ENCODE data around the gene FBXW10.
"Not testable (repeated sequence)": the region's sequence is repeated elsewhere in the genome, so short reads cannot be mapped to it uniquely, and the experiment has no call there.

Gene FBXW10, protein sequence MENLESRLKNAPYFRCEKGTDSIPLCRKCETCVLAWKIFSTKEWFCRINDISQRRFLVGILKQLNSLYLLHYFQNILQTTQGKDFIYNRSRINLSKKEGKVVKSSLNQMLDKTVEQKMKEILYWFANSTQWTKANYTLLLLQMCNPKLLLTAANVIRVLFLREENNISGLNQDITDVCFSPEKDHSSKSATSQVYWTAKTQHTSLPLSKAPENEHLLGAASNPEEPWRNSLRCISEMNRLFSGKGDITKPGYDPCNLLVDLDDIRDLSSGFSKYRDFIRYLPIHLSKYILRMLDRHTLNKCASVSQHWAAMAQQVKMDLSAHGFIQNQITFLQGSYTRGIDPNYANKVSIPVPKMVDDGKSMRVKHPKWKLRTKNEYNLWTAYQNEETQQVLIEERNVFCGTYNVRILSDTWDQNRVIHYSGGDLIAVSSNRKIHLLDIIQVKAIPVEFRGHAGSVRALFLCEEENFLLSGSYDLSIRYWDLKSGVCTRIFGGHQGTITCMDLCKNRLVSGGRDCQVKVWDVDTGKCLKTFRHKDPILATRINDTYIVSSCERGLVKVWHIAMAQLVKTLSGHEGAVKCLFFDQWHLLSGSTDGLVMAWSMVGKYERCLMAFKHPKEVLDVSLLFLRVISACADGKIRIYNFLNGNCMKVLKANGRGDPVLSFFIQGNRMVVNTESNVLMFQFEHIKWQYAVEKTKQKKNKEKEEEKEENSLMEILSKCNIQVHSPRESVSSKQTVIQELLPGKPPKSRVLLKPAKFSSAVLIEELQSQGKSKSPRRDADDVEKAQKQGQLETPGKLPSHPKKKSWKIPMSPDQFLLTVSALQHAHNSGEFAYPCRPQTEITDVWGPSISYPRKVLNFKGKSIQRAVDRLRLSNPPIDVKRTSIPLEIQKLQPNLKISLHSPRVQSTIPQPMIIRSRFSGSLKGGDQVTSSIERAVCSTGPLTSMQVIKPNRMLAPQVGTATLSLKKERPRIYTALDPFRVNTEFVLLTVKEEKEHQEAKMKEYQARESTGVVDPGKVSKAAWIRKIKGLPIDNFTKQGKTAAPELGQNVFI

GRCh38 chr17:18743699-18744421, at the start of gene FBXW10:
TSS of gene FBXW10 (plus strand) at chr17:18744054. CDS start at chr17:18744245, 191 bp downstream.
- not testable (repeated sequence) for DNase-seq (ENCODE audit: low read depth)

GRCh38 chr17:18695143-18695542, 48.7 kb upstream of the FBXW10 start:
- DNase-seq (ENCODE audit: low read depth) = not testable (repeated sequence)

- not testable (repeated sequence) for DNase-seq (ENCODE audit: low read depth)
Observed at GRCh38 chr17:18698473-18699103, 45.3 kb upstream of the FBXW10 start.

DNA sequence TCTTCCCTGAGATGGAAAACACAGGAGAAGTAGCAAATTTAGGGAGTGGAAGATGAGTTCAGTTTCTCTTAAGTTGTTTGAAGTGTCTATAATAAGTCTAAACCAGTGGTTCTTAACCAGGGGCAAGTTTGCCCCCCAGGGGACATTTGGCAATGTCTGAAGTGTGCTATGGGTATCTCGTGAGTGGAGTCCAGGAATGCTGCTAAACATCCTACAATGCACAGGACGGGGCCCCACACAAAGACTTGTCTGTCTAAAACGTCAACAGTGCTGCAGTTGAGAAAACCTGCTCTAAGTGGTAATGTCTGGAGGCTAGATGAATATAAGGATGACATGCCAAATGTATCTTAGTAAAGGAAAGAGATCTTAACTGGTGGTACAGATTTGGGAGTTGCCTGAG, 37.9 kb upstream of the FBXW10 start:
- not testable (repeated sequence) for DNase-seq (ENCODE audit: low read depth)

GRCh38 chr17:18708215-18708614, 35.6 kb upstream of the FBXW10 start:
- peak; percentile 15 for DNase-seq (ENCODE audit: low read depth)

DNA sequence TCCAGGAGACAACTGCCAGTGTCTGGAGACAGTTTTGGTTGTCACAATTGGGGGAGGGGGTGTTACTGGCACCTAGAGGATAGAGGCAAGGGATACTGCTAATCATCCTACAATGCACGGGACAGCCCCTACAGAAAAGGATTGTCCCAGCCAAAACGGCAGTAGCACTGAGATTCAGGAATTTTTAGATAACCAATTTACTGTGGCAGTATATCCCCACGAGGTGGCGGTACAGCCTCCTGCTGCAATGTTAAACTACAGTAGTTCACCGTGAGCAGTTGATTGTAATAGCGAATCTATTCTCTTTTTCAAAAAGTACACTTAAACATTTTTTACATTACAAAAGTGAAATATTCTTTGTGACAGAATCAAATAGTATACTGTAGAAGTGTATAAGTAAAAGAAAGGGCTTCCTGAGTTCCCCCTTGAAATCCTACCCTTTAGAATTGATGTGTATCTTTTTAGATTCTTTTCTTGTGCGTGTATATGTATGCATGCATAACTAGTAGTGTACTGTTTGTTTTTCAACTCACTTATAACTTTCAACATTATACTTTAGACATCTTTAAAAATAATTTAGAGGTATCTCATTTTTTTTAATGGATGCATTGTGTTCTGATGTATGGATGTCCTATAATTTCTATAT, 31.4 kb upstream of the FBXW10 start:
- peak; percentile 48 for DNase-seq (ENCODE audit: low read depth)

- DNase-seq (ENCODE audit: low read depth) = peak; percentile 47
Observed at GRCh38 chr17:18718643-18719427, 25.0 kb upstream of the FBXW10 start.

DNA sequence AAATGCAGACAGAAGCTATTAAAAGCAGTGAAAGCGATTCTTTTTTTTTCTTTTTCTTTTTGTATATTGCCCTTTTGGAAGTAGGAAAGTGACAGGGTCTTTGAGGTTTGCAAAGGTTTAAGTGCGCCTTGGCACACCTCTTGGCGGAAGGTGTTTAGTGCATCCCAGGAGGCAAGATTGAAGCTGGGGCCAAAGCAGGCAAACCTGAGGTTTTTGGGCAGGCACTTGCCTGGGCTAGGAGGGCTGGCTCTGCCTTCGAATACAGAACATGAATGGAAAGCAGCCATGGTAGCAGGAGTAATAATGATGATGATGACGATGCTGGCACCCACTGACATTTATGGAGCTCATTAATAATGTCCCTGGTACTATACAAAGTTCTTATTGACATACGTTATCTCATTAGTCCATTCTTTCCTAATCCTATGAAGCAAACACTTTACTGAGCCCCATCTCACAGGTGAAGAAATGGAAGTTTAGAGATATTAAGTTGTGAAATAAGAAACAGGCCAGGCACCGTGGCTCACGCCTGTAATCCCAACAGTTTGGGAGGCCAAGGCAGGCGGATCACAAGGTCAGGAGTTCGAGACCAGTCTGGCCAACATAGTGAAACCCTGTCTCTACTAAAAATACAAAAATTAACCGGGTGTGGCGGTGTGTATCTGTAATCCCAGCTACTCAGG, 24.3 kb upstream of the FBXW10 start:
- not testable (repeated sequence) for DNase-seq (ENCODE audit: low read depth)

GRCh38 chr17:18721775-18722547, 21.9 kb upstream of the FBXW10 start:
- not testable (repeated sequence) for DNase-seq (ENCODE audit: low read depth)

DNA sequence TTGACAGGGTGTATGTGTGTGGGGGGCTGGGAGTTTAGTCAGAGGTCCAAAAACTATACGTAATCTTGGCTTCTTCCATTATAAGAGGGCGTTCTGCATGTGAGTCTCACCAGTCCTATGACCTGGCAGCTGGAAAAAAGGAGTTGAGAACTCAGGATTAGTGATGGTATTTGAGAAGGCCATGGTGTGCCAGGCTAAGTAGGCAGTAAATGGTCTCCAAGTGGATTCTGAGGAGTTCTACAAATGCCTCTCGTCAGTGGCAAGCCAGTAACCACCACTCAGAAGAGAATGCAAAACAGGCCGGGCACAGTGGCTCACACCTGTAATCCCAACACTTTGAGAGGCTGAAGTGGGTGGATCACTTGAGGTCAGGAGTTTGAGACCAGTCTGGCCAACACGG, 21.2 kb upstream of the FBXW10 start:
- not testable (repeated sequence) for DNase-seq (ENCODE audit: low read depth)

GRCh38 chr17:18723509-18723908, 20.3 kb upstream of the FBXW10 start:
- not testable (repeated sequence) for DNase-seq (ENCODE audit: low read depth)

DNA sequence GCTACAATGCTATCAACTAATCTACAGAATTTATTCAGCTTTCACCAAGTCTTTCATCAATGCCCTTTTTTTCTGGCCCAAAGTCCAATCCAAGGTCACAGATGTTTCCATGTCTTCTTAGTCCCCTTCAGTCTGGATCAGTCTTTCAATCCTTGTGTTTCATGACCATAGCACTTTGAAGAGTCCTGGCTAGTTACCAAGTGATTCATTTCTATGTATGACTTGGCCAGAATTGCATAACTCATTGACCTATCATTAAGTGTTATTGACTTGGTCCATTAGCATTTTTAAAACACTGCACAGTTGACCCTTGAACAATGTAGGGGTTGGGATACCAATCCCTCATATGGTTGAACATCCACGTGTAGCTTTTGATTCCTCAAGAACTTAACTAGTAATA, 11.4 kb upstream of the FBXW10 start:
- not testable (repeated sequence) for DNase-seq (ENCODE audit: low read depth)

GRCh38 chr17:18733350-18733749, 10.5 kb upstream of the FBXW10 start:
- DNase-seq (ENCODE audit: low read depth) = peak; percentile 62

- DNase-seq (ENCODE audit: low read depth) = not testable (repeated sequence)
Observed at GRCh38 chr17:18739616-18740391, 4.0 kb upstream of the FBXW10 start.

DNA sequence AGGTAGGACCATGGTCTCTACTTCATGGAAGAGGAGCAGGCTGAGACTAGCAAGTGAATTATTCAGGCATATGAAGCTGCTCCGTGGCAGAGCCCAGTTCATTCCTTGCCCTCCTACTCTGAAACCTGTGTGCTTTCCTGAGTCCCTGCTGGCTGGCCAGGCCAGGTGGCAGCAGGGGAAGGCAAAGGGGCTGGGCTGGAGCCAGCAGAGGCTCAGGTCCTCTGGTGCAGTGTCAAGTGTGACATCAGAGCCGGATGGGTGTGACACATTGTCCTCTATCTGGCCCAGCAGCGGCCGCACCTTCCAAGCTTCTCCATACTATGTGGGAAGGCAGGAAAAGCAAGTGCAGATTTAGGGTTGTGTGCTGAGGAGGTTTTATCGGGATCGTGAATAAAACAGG, 2.6 kb upstream of the FBXW10 start:
- DNase-seq (ENCODE audit: low read depth) = not testable (repeated sequence)

GRCh38 chr17:18744726-18745125, 872 bp downstream of the FBXW10 start:
- DNase-seq (ENCODE audit: low read depth) = not testable (repeated sequence)

- DNase-seq (ENCODE audit: low read depth) = not testable (repeated sequence)
Observed at GRCh38 chr17:18746551-18746950, 2.7 kb downstream of the FBXW10 start.

DNA sequence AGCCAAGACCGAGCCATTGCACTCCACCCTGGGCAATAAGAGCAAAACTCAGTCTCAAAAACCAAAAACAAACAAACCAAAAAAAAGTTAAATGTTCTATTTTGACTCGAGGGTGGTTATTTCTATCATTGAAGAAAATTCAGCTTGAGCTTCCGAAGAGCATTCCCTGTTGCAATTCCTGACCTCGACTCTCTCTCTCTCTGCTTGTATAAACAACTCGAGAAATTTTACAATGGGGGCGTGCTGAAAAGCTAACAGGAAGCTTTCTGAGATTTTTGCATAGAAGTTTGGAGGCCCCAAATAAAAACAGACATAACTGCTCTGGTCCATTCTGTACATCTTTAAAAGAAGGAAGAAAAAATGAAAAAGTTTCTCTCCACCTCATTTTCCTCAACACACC, 3.6 kb downstream of the FBXW10 start:
- DNase-seq (ENCODE audit: low read depth) = peak; percentile 27

Data from iris pigment epithelial cell (primary cell).